Activated CD4-positive, CD25-positive, alpha-beta regulatory T cell (primary cell): Measurements from ENCODE around the gene RHBDD2.
"Not testable (repeated sequence)": the region's sequence is repeated elsewhere in the genome, so short reads cannot be mapped to it uniquely, and the experiment has no call there.

Source experiments
- DNase-seq, 4 experiments: peaks; one replicate each; lab custom pipeline; 2025; lab: John Stamatoyannopoulos, UW

RHBDD2 gene

GRCh38 chr7:75889223-75889825, 10.5 kb downstream of the RHBDD2 start:
- DNase-seq: no peak

GRCh38 chr7:75889826-75890225, 11.0 kb downstream of the RHBDD2 start:
- no peak for DNase-seq

GRCh38 chr7:75891237-75891636, 12.4 kb downstream of the RHBDD2 start:
- DNase-seq: not testable (repeated sequence)

- no peak for DNase-seq
These were observed 13.1 kb downstream of the RHBDD2 start for GRCh38 chr7:75891815-75892411.

- no peak for DNase-seq
These were observed 13.9 kb downstream of the RHBDD2 start for GRCh38 chr7:75892634-75893272.

GRCh38 chr7:75896803-75897327, 18.0 kb downstream of the RHBDD2 start:
- DNase-seq: no peak

- DNase-seq: no peak
These were observed 21.9 kb downstream of the RHBDD2 start for GRCh38 chr7:75900617-75901315.

- DNase-seq: no peak
These were observed 27.2 kb downstream of the RHBDD2 start for GRCh38 chr7:75905785-75906604.

- DNase-seq: no peak
These were observed 28.3 kb downstream of the RHBDD2 start for GRCh38 chr7:75906991-75907667.

GRCh38 chr7:75907668-75908039, 28.8 kb downstream of the RHBDD2 start:
- DNase-seq: not testable (repeated sequence)

- DNase-seq: no peak
These were observed 30.8 kb downstream of the RHBDD2 start for GRCh38 chr7:75909521-75910132.

GRCh38 chr7:75911186-75911585, 32.4 kb downstream of the RHBDD2 start:
- DNase-seq: not testable (repeated sequence)

GRCh38 chr7:75913437-75913836, 34.6 kb downstream of the RHBDD2 start:
- no peak for DNase-seq

GRCh38 chr7:75914169-75914654, 35.4 kb downstream of the RHBDD2 start:
- DNase-seq: no peak

- DNase-seq: peak; percentile 94 to 97 (median 96)
These were observed 36.0 kb downstream of the RHBDD2 start, which contains the start of gene POR for GRCh38 chr7:75914655-75915415. Gene POR (plus strand): TSS chr7:75915155. CDS start chr7:75954002, 38,847 bp downstream.

GRCh38 chr7:75915416-75916156, 36.8 kb downstream of the RHBDD2 start:
- no peak for DNase-seq

GRCh38 chr7:75916259-75916658, 37.4 kb downstream of the RHBDD2 start:
- no peak for DNase-seq

- no peak for DNase-seq
These were observed 38.1 kb downstream of the RHBDD2 start for GRCh38 chr7:75916685-75917634.
